HL-60 (cell line): Measurements from ENCODE around the gene ISL1.

ENCODE experiments used
- DNase-seq, 2 experiments: peaks; one replicate each; pipeline ENCODE4 v3.0.0-alpha.2; 2010 to 2020; ENCODE audit warnings: low read depth in 1 of 2, low spot score in 1 of 2
- H3K27ac ChIP-seq: fragments of 250-450 bp; sonication (Bioruptor Pico); replicated peaks from 2 replicates; pipeline ENCODE4 v1.5.1; 2020; ENCODE audit warnings: mild to moderate bottlenecking, moderate library complexity
- H3K27me3 ChIP-seq: fragments of 250-450 bp; sonication (Bioruptor Pico); 2 replicates; pipeline ENCODE4 v1.5.1; 2021; ENCODE audit warnings: mild to moderate bottlenecking, moderate library complexity; ENCODE audit not compliant: insufficient read depth, poor library complexity, severe bottlenecking
- H3K4me3 ChIP-seq: replicated peaks from 2 replicates; pipeline ENCODE4 v1.5.1; 2011; ENCODE audit warnings: mild to moderate bottlenecking, control low read depth, low read length; ENCODE audit not compliant: insufficient read depth
- CTCF ChIP-seq: IDR thresholded peaks from one replicate; pipeline ENCODE4 v1.5.1; 2011; ENCODE audit warnings: low read length, control low read depth, inconsistent platforms; ENCODE audit not compliant: insufficient read depth
- GABPA ChIP-seq: IDR thresholded peaks from 2 replicates; pipeline ENCODE4 v1.6.1; 2012; ENCODE audit warnings: low read depth
- POLR2AphosphoS5 ChIP-seq: IDR thresholded peaks from 2 replicates; pipeline ENCODE4 v1.6.1; 2012; ENCODE audit warnings: low read depth
- REST ChIP-seq: IDR thresholded peaks from 2 replicates; pipeline ENCODE4 v1.6.1; 2012; ENCODE audit warnings: low read depth; ENCODE audit not compliant: insufficient replicate concordance
- SPI1 ChIP-seq: IDR thresholded peaks from 2 replicates; pipeline ENCODE4 v1.6.1; 2012; ENCODE audit warnings: low read depth, mild to moderate bottlenecking, borderline replicate concordance

Gene ISL1

GRCh38 chr5:51411921-51412325 lies 28.7 kb downstream of the ISL1 start:
- Histone ChIP-seq H3K27ac (no peak overlapping the region), H3K27me3 (peaks cover 3% of the 10 kb centered on the region), H3K4me3 (no peak overlapping the region)
- DNase-seq, result no peak
- TF ChIP-seq REST, result no peak
- TF ChIP-seq CTCF, result no peak
- no peak for TF ChIP-seq GABPA
- no peak for TF ChIP-seq POLR2AphosphoS5
- no peak for TF ChIP-seq SPI1

GRCh38 chr5:51414516-51414915 lies 31.3 kb downstream of the ISL1 start:
- no peak for DNase-seq
- no peak overlapping the region for H3K27ac ChIP-seq
- TF ChIP-seq POLR2AphosphoS5 (no peak), GABPA (no peak), CTCF (no peak), SPI1 (no peak), REST (no peak)
- no peak overlapping the region for H3K4me3 ChIP-seq
- H3K27me3 ChIP-seq, result peaks cover 3% of the 10 kb centered on the region

GRCh38 chr5:51416149-51416548 lies 32.9 kb downstream of the ISL1 start:
- TF ChIP-seq REST (no peak), POLR2AphosphoS5 (no peak), CTCF (no peak), SPI1 (no peak), GABPA (no peak)
- no peak overlapping the region for H3K27ac ChIP-seq
- H3K27me3 ChIP-seq, result peaks cover 3% of the 10 kb centered on the region
- no peak for DNase-seq
- no peak overlapping the region for H3K4me3 ChIP-seq
